Measurements from ENCODE around the gene ADAM12. TPM values are rescaled to one million over a fixed set of nuclear protein-coding genes. Genes with fewer than 3 reads are reported as not detected.

The ADAM12 gene
- total RNA-seq, 3 donors from 2014 or later = 0.34 to 0.87 (median 0.51) TPM

GRCh38 chr10:126101325-126101724 lies 287.0 kb downstream of the ADAM12 start:
- peaks cover 6% of the 10 kb centered on the region for H3K27me3 Mint-ChIP-seq (ENCODE audit: low read depth)
- H3K4me1 Mint-ChIP-seq (ENCODE audit: low read depth) = no peaks in the 10 kb centered on the region
- no peaks in the 10 kb centered on the region for H3K36me3 Mint-ChIP-seq (ENCODE audit: insufficient read depth)
- ATAC-seq (no peak), DNase-seq (no peak)
- no peaks in the 10 kb centered on the region for H3K9me3 Mint-ChIP-seq
- no peak overlapping the region for H3K4me3 Mint-ChIP-seq

GRCh38 chr10:126099366-126099765 lies 288.9 kb downstream of the ADAM12 start:
- no peak for ATAC-seq
- Mint-ChIP-seq H3K9me3 (no peaks in the 10 kb centered on the region), H3K4me3 (no peak overlapping the region), H3K27me3 (ENCODE audit: low read depth) (peaks cover 6% of the 10 kb centered on the region), H3K4me1 (ENCODE audit: low read depth) (no peaks in the 10 kb centered on the region), H3K36me3 (ENCODE audit: insufficient read depth) (no peaks in the 10 kb centered on the region)
- DNase-seq = no peak

GRCh38 chr10:126098226-126098581 lies 290.1 kb downstream of the ADAM12 start:
- no peak for DNase-seq
- H3K36me3 Mint-ChIP-seq (ENCODE audit: insufficient read depth) = no peaks in the 10 kb centered on the region
- no peak overlapping the region for H3K4me3 Mint-ChIP-seq
- no peak for ATAC-seq
- H3K4me1 Mint-ChIP-seq (ENCODE audit: low read depth) = no peaks in the 10 kb centered on the region
- no peaks in the 10 kb centered on the region for H3K9me3 Mint-ChIP-seq
- peaks cover 6% of the 10 kb centered on the region for H3K27me3 Mint-ChIP-seq (ENCODE audit: low read depth)

GRCh38 chr10:126097558-126098225 lies 290.6 kb downstream of the ADAM12 start:
- H3K36me3 Mint-ChIP-seq (ENCODE audit: insufficient read depth) = no peaks in the 10 kb centered on the region
- ATAC-seq (no peak), DNase-seq (no peak)
- no peak overlapping the region for H3K4me3 Mint-ChIP-seq
- H3K9me3 Mint-ChIP-seq = no peaks in the 10 kb centered on the region
- no peaks in the 10 kb centered on the region for H3K4me1 Mint-ChIP-seq (ENCODE audit: low read depth)
- peaks cover 6% of the 10 kb centered on the region for H3K27me3 Mint-ChIP-seq (ENCODE audit: low read depth)

- ATAC-seq (no peak), DNase-seq (no peak)
- no peaks in the 10 kb centered on the region for H3K36me3 Mint-ChIP-seq (ENCODE audit: insufficient read depth)
- no peaks in the 10 kb centered on the region for H3K4me1 Mint-ChIP-seq (ENCODE audit: low read depth)
- peaks cover 2% of the 10 kb centered on the region for H3K27me3 Mint-ChIP-seq (ENCODE audit: low read depth)
- H3K9me3 Mint-ChIP-seq = no peaks in the 10 kb centered on the region
- H3K4me3 Mint-ChIP-seq = no peak overlapping the region
These were observed 293.7 kb downstream of the ADAM12 start for GRCh38 chr10:126094537-126094936.

GRCh38 chr10:126092366-126093215 lies 295.7 kb downstream of the ADAM12 start:
- Mint-ChIP-seq H3K4me3 (no peak overlapping the region), H3K4me1 (ENCODE audit: low read depth) (no peaks in the 10 kb centered on the region), H3K36me3 (ENCODE audit: insufficient read depth) (no peaks in the 10 kb centered on the region), H3K27me3 (ENCODE audit: low read depth) (no peaks in the 10 kb centered on the region), H3K9me3 (no peaks in the 10 kb centered on the region)
- DNase-seq (no peak), ATAC-seq (no peak)

- no peaks in the 10 kb centered on the region for H3K9me3 Mint-ChIP-seq
- ATAC-seq = no peak
These were observed 297.2 kb downstream of the ADAM12 start for GRCh38 chr10:126090911-126091728.

GRCh38 chr10:126090443-126090842 lies 297.8 kb downstream of the ADAM12 start:
- H3K9me3 Mint-ChIP-seq = no peaks in the 10 kb centered on the region
- H3K27me3 Mint-ChIP-seq (ENCODE audit: low read depth) = no peaks in the 10 kb centered on the region
- no peaks in the 10 kb centered on the region for H3K4me1 Mint-ChIP-seq (ENCODE audit: low read depth)
- no peaks in the 10 kb centered on the region for H3K36me3 Mint-ChIP-seq (ENCODE audit: insufficient read depth)
- H3K4me3 Mint-ChIP-seq = no peak overlapping the region
- ATAC-seq (no peak), DNase-seq (no peak)

More at GRCh38 chr10:126090911-126091728, 297.2 kb downstream of the ADAM12 start:
- no peak overlapping the region for H3K4me3 Mint-ChIP-seq
- H3K36me3 Mint-ChIP-seq (ENCODE audit: insufficient read depth) = no peaks in the 10 kb centered on the region
- no peak for DNase-seq
- H3K4me1 Mint-ChIP-seq (ENCODE audit: low read depth) = no peaks in the 10 kb centered on the region
- no peaks in the 10 kb centered on the region for H3K27me3 Mint-ChIP-seq (ENCODE audit: low read depth)

- DNase-seq = no peak
- H3K9me3 Mint-ChIP-seq = no peaks in the 10 kb centered on the region
- no peaks in the 10 kb centered on the region for H3K4me1 Mint-ChIP-seq (ENCODE audit: low read depth)
- no peak for ATAC-seq
- H3K36me3 Mint-ChIP-seq (ENCODE audit: insufficient read depth) = no peaks in the 10 kb centered on the region
- H3K27me3 Mint-ChIP-seq (ENCODE audit: low read depth) = no peaks in the 10 kb centered on the region
- H3K4me3 Mint-ChIP-seq = no peak overlapping the region
These were observed 300.3 kb downstream of the ADAM12 start for GRCh38 chr10:126087796-126088505.

- Mint-ChIP-seq H3K27me3 (ENCODE audit: low read depth) (no peaks in the 10 kb centered on the region), H3K4me3 (no peak overlapping the region), H3K9me3 (no peaks in the 10 kb centered on the region), H3K36me3 (ENCODE audit: insufficient read depth) (no peaks in the 10 kb centered on the region), H3K4me1 (ENCODE audit: low read depth) (no peaks in the 10 kb centered on the region)
- DNase-seq (no peak), ATAC-seq (no peak)
These were observed 301.1 kb downstream of the ADAM12 start for GRCh38 chr10:126087153-126087680.

- Mint-ChIP-seq H3K27me3 (ENCODE audit: low read depth) (no peaks in the 10 kb centered on the region), H3K36me3 (ENCODE audit: insufficient read depth) (no peaks in the 10 kb centered on the region), H3K4me1 (ENCODE audit: low read depth) (no peaks in the 10 kb centered on the region), H3K9me3 (no peaks in the 10 kb centered on the region), H3K4me3 (no peak overlapping the region)
- ATAC-seq = no peak
- DNase-seq = no peak
These were observed 302.5 kb downstream of the ADAM12 start for GRCh38 chr10:126085806-126086205.

GRCh38 chr10:126084369-126084768 lies 303.9 kb downstream of the ADAM12 start:
- no peak for DNase-seq
- ATAC-seq = no peak
- no peaks in the 10 kb centered on the region for H3K9me3 Mint-ChIP-seq
- no peak overlapping the region for H3K4me3 Mint-ChIP-seq
- no peaks in the 10 kb centered on the region for H3K27me3 Mint-ChIP-seq (ENCODE audit: low read depth)
- no peaks in the 10 kb centered on the region for H3K36me3 Mint-ChIP-seq (ENCODE audit: insufficient read depth)
- H3K4me1 Mint-ChIP-seq (ENCODE audit: low read depth) = no peaks in the 10 kb centered on the region

GRCh38 chr10:126083009-126083408 lies 305.3 kb downstream of the ADAM12 start:
- no peak for ATAC-seq
- Mint-ChIP-seq H3K9me3 (no peaks in the 10 kb centered on the region), H3K36me3 (ENCODE audit: insufficient read depth) (no peaks in the 10 kb centered on the region), H3K4me1 (ENCODE audit: low read depth) (no peaks in the 10 kb centered on the region), H3K27me3 (ENCODE audit: low read depth) (no peaks in the 10 kb centered on the region), H3K4me3 (no peak overlapping the region)
- DNase-seq = no peak

Measured in activated T-cell treated with anti-CD3 and anti-CD28 coated beads, Interleukin-2, amount 50 U/mL, for 4 hours (primary cell).